NCI-H345 treated with DMSO at 0.1 percent for 48 hours (cell line): ENCODE data around the gene ZNF132.
"Not testable (repeated sequence)": the region's sequence is repeated elsewhere in the genome, so short reads cannot be mapped to it uniquely, and the experiment has no call there.

Experiments
- DNase-seq: peaks from one replicate; lab custom pipeline; 2025; ENCODE audit not compliant: unreplicated experiment; lab: John Stamatoyannopoulos, UW

ZNF132 gene

DNA sequence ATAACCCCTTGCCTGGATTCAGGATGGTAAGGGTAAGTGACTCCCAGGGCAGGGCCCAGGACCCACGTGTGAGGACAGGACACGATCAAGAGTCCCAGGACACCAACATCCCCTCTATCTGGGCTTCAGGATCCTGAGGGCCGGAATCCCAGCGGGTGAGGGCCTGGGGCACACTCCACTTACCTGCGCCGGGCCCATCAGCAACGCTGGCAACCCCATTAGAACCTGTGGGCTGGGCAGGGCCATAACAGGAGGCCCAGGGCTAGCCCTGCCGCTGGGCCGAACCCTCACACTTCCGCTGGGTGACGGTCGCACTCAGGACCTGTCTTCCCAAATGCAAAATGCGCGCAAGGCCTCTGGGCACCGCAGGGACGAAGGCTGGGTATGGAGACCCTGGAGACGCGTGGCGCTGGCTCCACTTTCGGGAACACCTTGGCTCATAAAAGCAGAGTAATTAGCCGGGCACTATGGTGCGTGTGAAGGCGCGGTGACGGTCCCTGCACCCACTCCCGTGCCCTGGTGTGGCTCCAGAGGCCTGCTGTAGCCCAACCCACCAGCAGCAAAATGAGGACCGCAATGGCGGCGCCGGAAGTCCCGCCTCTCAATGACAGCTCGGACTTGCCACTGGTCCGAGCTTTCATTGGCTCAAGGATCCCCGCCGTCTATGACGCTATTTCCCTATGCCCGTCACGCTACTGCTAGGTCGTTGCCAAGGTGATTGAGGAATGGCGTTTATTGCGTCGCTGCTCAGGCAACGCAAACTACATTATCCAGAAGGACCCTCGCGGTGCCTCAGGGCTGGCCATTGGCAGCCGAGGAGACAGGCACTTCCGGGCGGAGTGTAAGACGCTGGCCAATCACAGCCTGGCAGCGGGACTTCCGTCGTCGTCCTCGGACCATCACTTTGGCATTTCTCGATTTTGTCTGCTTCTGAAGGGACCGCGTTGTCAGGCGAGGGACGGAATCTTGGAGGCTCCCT is at the start of gene ZNF132:
ZNF132 (minus strand) TSS at position 578 of the 979 bp plus-strand sequence; CDS start at position 246, 332 bp downstream.
- no peak for DNase-seq

DNA sequence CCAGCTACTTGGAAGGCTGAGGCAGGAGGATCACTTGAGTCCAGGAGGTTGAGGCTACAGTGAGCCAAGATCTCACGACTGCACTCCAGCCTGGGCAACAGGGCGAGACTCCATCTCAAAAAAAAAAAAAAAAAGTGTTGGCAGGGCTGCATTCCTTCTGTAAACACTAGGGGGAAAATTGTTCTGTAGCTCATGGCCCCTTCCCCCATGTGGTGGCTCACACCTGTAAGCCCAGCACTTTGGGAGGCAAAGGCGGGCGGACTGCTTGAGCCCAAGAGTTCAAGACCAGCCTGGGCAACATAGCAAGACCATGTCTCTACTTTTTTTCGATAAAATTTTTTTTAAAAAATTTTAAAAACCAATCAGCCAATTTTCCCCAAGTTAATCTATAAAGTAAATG is 44.4 kb upstream of the ZNF132 start:
- not testable (repeated sequence) for DNase-seq

DNA sequence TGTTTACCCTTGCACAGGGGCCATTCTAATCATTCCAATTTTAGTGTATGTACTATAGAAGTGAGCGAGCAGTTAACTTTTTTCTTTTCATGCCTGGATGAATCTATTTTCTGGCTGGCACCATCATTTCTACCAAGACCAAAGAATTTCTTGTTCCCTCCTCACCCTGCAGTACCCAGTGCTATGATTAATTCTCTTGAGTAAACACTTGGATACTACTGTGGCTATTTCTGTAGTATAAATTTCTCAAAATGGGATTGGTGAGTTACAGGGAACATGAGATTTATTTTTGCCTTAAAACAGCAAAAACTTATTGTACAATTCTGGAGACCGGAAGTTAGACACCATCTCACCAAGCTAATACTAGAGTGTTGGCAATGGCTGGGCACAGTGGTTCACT is 43.8 kb upstream of the ZNF132 start:
- no peak for DNase-seq

DNA sequence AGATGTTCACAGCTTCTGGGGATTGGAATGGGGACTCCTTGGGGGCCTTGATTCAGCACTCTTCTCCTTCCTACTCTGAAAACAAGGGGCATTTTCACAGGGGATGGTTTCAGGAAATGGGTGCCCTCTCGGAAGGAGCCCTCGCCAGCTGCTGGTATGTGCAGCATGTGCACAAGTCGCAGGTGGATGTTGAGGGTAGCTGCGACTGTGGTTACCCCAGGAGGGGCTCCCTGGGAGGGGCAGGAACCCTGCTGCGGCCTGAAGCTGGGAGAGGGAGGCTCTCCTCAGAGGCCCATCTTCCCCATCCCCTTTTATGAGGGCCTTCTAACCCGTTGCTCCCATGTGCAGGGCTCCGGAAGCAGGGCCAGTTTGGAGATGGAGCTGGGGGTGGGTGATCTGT is 42.4 kb upstream of the ZNF132 start:
- no peak for DNase-seq

DNA sequence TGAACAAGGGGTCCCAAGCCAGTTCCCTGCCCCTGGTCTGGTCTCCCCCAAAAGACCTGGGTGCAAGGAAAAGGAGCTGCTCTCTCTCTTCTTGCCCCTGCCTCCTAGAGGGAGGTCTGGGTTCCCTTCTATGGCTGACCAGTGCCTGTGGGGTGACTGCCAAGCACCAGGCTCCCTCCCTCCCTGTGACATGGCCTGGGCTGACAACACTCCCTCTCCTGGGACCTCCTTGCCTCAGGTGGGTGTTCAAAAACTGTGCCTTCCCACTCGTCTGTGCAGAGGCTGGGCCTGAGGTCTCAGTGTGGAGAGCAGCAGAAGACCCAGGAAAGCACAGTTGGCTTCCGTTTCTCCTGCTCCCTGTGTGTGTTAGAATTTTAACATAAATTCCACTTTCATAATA is 40.9 kb upstream of the ZNF132 start:
- DNase-seq, result no peak

DNA sequence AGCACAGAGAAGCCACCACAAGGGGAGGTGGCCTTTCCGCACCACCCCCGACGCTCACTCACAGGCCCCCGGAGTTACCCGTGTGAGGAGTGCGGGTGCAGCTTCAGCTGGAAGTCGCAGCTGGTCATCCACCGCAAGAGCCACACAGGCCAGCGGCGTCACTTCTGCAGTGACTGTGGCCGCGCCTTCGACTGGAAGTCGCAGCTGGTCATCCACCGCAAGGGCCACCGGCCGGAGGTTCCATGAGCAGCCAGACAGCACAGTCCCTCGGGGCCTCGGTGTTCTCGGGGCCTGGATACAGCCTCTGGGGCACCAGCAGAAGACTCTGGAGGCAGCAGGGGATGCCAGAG is 40.5 kb upstream of the ZNF132 start:
- DNase-seq, result no peak

DNA sequence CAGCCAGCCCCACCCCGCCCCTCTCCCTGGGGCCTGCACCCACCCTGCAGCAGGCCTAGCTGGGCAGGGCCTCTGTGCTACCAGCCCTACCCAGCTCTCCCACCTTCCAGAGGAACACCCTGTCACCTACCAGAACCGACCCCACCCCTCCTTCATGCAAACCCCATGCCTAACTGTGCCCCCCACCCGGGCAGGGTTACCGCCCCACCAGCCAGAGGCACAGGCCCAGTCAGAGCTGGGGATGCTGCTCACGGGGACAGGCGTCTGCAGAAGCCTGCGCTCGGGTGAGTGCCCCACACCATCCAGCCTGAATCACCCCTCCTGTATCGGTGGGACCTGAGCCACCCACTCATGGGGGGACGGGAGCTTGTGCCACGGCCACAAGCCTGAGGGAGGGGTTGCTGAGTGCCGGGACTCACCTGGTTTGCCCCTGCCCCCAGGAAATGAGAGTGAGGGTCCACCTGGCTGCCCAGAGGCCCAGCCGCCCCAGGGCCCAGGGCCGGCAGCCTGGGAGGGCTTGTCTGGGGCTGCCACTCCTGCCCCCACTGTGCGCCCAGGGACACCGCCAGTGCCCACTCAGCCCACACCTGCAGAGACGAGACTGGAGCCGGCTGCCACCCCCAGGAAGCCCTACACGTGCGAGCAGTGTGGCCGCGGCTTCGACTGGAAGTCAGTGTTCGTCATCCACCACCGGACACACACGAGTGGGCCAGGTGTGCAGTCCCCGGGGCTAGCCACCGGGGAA is 40.0 kb upstream of the ZNF132 start:
- DNase-seq, result no peak

DNA sequence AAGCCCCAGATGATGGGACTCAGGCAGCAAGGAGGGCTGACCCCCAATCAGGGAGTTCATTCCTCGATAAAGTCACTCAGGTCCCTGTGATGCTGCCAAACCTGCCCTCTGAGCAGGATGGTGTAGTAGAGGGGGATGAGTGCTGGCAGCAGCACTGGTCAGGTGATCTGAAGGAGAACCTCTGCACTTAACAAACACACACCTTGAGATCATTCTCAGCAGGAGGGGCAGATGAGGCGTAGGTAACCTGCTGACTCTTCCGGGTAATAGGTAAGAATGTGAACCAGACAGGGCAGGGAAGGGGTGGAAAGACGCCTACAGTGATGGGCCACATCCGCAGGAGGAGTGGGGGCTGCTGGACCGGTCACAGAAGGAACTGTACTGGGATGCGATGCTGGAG is 39.4 kb upstream of the ZNF132 start:
- no peak for DNase-seq

DNA sequence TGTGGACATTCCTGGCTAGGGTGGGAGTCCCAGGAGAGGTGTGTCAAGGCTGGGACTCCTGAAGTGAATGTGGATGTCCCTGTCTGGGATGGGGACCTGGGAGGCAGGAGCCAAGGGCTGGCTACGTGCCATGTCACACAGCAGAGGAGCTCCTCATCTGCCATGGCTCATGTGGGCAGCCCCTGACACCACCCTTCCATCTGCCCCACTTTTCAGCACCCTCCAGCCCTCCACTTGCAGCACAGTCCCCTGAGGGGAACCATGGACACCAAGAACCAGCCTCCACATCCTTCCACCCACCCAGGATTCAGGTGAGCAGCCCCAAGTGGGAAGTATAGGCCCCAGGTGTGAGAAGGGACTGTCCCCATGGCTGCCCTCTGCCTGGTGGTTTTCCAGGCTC is 37.9 kb upstream of the ZNF132 start:
- DNase-seq, result no peak

DNA sequence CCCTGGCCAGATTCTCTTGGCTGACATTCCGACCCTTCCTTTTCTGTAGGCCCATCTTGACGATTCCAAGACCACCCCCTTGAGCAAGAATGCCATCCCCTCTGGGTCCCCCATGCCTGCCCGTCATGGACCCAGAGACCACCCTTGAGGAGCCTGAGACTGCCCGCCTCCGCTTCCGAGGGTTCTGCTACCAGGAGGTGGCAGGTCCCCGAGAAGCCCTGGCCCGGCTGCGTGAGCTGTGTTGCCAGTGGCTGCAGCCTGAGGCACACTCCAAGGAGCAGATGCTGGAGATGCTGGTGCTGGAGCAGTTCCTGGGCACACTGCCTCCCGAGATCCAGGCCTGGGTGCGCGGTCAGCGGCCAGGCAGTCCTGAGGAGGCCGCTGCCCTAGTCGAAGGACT is 37.2 kb upstream of the ZNF132 start:
- DNase-seq, result no peak

DNA sequence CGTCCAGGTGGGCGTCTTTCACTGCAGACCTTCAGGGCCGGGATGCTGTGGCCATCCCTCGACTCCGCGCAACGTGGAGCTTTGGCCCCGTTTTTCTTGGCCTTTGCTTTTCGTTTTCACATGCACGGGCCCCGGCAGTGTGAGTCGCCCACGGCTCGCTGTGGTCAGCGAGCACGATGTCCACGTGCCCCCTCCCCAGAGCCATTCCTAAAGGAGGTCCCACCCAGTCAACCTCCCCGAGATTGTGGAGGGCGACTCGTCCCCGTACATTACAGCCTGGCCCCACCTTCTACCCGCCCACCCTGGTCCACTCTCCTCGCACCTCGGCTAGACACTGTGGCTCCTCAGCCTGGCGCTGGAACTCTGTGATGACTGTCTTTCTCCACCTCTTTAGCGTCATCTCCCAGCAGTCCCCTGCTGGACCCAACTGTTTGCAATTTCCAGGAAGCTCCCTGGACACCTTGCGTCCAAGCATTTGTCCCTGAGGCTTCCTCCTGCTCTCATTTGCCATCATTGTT is 36.6 kb upstream of the ZNF132 start:
- no peak for DNase-seq

DNA sequence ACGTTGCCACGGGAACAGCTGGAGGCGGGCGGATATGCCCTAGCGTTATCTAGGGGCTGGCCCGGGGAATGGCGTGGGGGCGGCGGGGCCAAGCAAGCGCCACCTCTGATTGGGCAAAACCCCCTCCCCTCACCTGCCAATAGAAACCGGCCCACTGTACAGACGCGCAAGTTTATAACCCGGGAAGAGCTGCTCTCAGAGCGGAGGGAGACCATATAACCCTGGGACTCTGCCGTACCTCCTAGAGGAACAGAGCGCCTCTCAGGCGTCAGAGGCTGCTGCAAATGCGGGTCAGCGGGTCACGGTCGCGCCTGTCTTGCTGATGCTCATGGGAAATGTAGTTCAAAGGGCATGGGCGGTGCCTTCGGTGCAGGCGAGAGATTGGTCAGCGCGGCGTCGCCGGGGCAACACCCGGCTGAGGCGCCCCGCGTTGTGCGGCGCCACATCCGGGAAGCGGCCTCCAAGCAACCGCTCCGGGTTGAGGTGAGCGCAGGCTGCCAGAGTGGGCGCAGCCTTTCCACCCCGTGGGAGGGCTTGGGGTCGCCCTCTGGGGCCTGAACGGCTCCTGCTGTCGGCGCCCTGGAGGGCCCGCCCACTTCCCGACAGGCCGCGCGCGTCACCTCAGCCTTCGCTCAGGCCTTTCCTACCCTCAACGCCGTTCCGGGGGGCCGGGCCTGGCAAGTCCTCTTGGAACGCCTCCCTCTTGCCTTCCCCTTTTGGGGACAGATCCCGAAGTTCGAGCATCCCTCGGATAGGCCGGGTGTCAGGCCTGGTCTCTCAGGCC is 36.0 kb upstream of the ZNF132 start, which contains the start of gene ZNF446:
ZNF446 (plus strand) TSS at position 639 of the 784 bp plus-strand sequence. CDS start 867 bp downstream, outside the sequence.
- peak; percentile 67 for DNase-seq

DNA sequence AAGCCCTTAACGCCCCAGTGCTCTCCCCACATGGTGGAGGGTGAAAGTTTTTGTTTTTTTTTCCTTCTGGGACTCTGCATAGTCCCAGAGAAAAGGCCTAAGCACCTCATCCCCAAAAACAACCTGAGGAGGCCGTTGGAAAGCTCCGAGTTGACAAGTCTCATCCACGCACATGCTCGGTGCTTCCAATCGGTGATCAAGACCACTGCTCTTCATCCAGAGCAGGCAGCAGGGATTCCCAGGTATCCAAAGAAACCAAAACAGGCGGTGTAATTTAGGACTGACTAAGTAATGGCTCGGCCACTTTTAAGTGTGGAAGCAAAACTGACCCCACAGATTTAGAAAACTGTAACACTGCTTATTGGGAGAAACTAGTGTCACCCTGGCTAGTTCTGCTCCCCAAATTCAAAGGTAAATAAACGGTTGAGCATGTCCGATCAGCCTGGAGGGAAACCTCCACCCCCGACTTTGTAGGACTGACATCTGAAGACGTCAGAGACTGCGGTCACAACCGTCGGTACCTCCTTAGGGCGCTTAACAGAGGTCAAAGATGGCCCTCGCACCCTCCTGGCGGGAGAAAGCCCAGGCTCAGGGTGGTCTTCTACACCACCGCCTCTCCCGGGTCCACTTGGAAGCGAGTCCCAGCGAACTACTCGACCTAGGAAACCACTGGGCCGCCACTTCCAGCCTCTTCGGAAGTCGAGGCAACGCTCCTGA is 35.2 kb upstream of the ZNF132 start:
- no peak for DNase-seq

DNA sequence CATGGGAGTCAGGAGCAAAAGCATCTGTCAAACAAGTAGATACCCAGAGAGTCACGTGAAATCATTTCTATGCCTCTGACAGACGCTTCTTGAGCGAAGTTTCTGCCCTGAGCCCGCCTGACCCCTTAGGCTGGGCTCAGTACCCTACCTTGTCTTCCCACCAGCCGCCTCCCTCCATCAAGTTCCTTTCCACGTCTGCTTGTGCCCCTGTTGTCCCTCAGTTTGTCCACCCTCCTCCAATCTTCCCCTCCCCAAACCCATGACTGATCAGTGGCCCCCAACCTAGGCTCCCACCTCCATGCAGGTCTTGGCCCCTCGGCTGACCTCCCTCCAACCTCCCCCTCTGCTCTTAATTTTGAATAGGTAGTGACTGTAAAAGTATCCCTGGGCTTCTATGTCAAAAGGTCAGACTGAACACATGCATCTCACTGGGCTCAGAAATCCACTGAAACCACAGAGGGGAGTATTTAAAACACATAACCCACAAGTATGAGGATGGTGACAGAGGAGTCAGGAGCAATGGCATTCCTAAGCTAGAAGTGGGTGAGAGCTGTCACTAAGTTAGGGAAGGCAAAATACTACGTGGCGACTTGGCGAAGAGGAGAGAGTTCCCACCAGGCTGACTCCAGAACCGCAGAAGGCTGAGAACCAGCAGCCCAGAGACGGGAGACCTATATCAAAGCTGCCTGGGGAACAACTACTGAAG is 34.5 kb upstream of the ZNF132 start:
- no peak for DNase-seq

DNA sequence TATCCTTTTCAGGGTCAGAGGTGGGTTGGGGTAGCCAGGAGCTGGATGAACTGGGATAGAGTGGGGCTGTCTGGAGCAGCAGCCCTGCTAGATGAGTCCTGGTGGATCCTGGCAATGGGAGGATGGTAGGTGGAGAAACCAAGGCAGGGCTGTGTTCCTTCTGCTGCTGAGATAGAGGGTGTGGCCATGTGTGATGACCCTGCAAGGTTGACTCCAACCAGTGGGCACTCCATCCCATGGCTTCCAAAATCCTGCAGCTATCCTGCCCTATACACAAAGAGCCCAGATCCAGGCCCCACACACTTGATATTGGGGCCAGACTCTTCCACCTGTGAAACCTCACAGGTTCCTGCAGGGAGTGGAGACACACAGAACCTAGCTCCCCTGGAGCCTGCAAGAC is 33.8 kb upstream of the ZNF132 start:
- DNase-seq, result no peak

DNA sequence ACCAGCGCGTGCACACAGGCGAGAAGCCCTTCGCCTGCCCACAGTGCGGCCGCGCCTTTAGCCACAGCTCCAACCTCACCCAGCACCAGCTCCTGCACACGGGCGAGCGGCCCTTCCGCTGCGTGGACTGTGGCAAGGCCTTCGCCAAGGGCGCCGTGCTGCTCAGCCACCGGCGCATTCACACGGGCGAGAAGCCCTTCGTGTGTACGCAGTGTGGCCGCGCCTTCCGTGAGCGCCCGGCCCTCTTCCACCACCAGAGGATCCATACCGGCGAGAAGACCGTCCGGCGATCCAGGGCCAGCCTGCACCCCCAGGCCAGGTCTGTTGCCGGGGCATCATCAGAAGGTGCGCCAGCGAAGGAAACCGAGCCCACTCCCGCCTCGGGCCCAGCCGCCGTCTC is 31.8 kb upstream of the ZNF132 start:
- no peak for DNase-seq

DNA sequence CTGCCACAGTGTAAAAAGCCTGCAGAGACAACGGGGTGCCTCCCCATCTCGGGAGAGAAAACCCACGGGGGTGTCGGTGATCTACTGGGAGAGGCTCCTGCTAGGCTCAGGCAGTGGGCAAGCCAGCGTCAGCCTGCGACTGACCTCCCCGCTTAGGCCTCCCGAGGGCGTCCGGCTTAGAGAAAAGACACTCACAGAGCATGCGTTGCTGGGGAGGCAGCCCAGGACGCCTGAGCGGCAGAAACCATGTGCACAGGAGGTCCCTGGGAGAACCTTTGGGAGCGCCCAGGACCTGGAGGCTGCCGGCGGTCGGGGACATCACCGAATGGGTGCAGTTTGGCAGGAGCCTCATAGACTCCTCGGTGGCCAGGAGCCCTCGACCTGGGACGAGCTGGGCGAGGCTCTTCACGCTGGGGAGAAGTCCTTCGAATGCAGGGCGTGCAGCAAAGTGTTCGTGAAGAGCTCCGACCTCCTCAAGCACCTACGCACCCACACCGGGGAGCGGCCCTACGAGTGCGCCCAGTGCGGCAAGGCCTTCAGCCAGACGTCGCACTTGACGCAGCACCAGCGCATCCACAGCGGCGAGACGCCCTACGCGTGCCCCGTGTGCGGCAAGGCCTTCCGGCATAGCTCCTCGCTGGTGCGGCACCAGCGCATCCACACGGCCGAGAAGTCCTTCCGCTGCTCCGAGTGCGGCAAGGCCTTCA is 31.0 kb upstream of the ZNF132 start:
- DNase-seq, result not testable (repeated sequence)

DNA sequence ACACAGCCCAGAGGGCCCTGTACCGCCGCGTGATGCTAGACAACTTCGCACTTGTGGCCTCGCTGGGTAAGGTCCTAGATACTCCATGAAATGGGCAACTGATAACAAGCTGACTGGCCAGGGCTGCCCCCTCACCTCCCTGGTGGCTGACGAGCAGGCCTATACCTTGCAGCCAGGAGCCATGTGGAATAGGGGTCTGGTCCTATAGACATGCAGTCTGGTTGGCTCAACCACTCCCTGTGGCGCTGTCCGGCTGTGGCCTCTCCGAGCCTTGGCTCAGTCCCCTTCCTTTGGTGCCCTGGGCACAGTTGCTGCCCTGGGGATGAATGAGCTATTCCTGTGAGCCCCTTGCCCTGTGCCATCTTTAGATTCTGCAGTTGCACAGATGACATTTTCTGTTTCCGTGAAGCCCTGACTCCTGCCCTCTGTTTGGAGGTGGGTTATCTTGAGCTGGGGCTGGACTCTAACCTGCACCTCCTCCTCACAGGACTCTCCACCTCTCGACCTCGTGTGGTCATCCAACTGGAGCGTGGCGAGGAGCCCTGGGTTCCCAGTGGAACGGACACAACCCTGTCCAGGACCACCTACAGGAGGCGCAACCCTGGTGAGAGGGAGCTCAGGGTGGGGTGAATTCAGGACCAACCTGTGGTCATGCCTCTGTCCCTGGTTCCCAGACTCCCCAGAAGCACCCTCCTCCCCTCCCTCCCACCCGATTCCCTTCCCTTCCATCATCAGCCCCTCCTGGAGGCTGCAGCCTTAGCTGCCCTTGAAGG is 29.5 kb upstream of the ZNF132 start:
- no peak for DNase-seq
